Gastrocnemius medialis (tissue), 4 donors: ENCODE results near the gene OPRL1.

Experiments used
- POLR2A ChIP-seq, 2 donors: fragments of 450-650 bp; IDR thresholded peaks; one replicate each; pipeline ENCODE4 v1.6.1; 2017; ENCODE audit warnings: antibody characterized with exemption in 2 of 2, mild to moderate bottlenecking in 2 of 2, moderate library complexity in 2 of 2
- TF ChIP-seq, protein P1 (sequence below), 5 experiments: fragments of 450-650 bp in 3 of 5; fragments of 200-600 bp in 2 of 5; sonication (generic) in 2 of 5; IDR thresholded peaks in 4 of 5; conservative IDR thresholded peaks in 1 of 5; 1 replicate in 4 of 5; 2 replicates in 1 of 5; pipeline ENCODE4 v1.5.1; 2016 to 2019; ENCODE audit warnings: antibody characterized with exemption in 5 of 5, mild to moderate bottlenecking in 3 of 5, moderate library complexity in 3 of 5

- TF ChIP-seq, protein P1, sequence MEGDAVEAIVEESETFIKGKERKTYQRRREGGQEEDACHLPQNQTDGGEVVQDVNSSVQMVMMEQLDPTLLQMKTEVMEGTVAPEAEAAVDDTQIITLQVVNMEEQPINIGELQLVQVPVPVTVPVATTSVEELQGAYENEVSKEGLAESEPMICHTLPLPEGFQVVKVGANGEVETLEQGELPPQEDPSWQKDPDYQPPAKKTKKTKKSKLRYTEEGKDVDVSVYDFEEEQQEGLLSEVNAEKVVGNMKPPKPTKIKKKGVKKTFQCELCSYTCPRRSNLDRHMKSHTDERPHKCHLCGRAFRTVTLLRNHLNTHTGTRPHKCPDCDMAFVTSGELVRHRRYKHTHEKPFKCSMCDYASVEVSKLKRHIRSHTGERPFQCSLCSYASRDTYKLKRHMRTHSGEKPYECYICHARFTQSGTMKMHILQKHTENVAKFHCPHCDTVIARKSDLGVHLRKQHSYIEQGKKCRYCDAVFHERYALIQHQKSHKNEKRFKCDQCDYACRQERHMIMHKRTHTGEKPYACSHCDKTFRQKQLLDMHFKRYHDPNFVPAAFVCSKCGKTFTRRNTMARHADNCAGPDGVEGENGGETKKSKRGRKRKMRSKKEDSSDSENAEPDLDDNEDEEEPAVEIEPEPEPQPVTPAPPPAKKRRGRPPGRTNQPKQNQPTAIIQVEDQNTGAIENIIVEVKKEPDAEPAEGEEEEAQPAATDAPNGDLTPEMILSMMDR (IDR thresholded peaks at IDR 0.05 in 4 of 5, conservative IDR thresholded peaks at IDR 0.05 in 1 of 5) = no peak
- TF ChIP-seq POLR2A (IDR thresholded peaks at IDR 0.05) = no peak
Measured at GRCh38 chr20:64138276-64138815, 58.5 kb downstream of the OPRL1 start.
